ENCODE results near the gene RPRD1A.

The RPRD1A gene

GRCh38 chr18:35983818-35984217 is 83.5 kb downstream of the RPRD1A start:
- H3K4me2 ChIP-seq (ENCODE audit: low read length): no peak overlapping the region
- no peak overlapping the region for H4K8ac ChIP-seq (ENCODE audit: low read depth, low read length)
- WGBS (ENCODE audit: extremely low coverage, insufficient coverage, low lambda C conversion rate): no CpG with 5 or more reads among the region's 5 CpGs
- H3K79me1 ChIP-seq (ENCODE audit: low read length): no peaks in the 10 kb centered on the region
- peaks cover 1% of the 10 kb centered on the region for H3K36me3 ChIP-seq (ENCODE audit: control insufficient read depth, insufficient read depth, low read length)
- no peak overlapping the region for H3K56ac ChIP-seq (ENCODE audit: low read length)
- H2AK5ac ChIP-seq (ENCODE audit: low read length): no peak overlapping the region
- no peak overlapping the region for H3K9ac ChIP-seq (ENCODE audit: low read length)
- no peak overlapping the region for H3K4me3 ChIP-seq (ENCODE audit: low read length)
- no peak overlapping the region for H2BK5ac ChIP-seq (ENCODE audit: low read length)
- H2BK120ac ChIP-seq (ENCODE audit: low read depth, low read length): no peak overlapping the region
- H3K79me2 ChIP-seq (ENCODE audit: control insufficient read depth, insufficient read depth, low read length): no peaks in the 10 kb centered on the region
- no peak overlapping the region for H3K4ac ChIP-seq (ENCODE audit: low read depth, low read length)
- no peak overlapping the region for H3K18ac ChIP-seq (ENCODE audit: low read length)
- no peak overlapping the region for H3K23ac ChIP-seq (ENCODE audit: low read length)
- H3K27ac ChIP-seq (ENCODE audit: low read depth, low read length): no peak overlapping the region
- no peak overlapping the region for H2BK15ac ChIP-seq (replicated peaks; ENCODE audit: low read depth)
- DNase-seq: no peak
- no peak overlapping the region for H4K5ac ChIP-seq (ENCODE audit: low read length)
- no peaks in the 10 kb centered on the region for H3K4me1 ChIP-seq (ENCODE audit: control insufficient read depth, low read depth, low read length)
- H3K27me3 ChIP-seq (ENCODE audit: insufficient read depth, low read length, poor library complexity): no peaks in the 10 kb centered on the region

- Histone ChIP-seq H3K4me1 (ENCODE audit: control insufficient read depth, low read depth, low read length) (no peaks in the 10 kb centered on the region), H3K4ac (ENCODE audit: low read depth, low read length) (no peak overlapping the region)
Measured at GRCh38 chr18:35983147-35983546, 84.2 kb downstream of the RPRD1A start.

GRCh38 chr18:35982409-35983114 is 84.8 kb downstream of the RPRD1A start:
- Histone ChIP-seq H2BK15ac (replicated peaks; ENCODE audit: low read depth) (no peak overlapping the region), H3K23ac (ENCODE audit: low read length) (no peak overlapping the region), H3K4me3 (ENCODE audit: low read length) (no peak overlapping the region), H3K79me2 (ENCODE audit: control insufficient read depth, insufficient read depth, low read length) (no peaks in the 10 kb centered on the region), H3K9ac (ENCODE audit: low read length) (no peak overlapping the region), H2BK5ac (ENCODE audit: low read length) (no peak overlapping the region), H3K79me1 (ENCODE audit: low read length) (no peaks in the 10 kb centered on the region), H3K56ac (ENCODE audit: low read length) (no peak overlapping the region), H4K8ac (ENCODE audit: low read depth, low read length) (no peak overlapping the region), H3K36me3 (ENCODE audit: control insufficient read depth, insufficient read depth, low read length) (peaks cover 3% of the 10 kb centered on the region), H3K27ac (ENCODE audit: low read depth, low read length) (no peak overlapping the region), H3K18ac (ENCODE audit: low read length) (no peak overlapping the region), H3K4ac (ENCODE audit: low read depth, low read length) (no peak overlapping the region), H3K4me2 (ENCODE audit: low read length) (no peak overlapping the region), H2AK5ac (ENCODE audit: low read length) (no peak overlapping the region), H4K5ac (ENCODE audit: low read length) (no peak overlapping the region), H3K27me3 (ENCODE audit: insufficient read depth, low read length, poor library complexity) (no peaks in the 10 kb centered on the region), H2BK120ac (ENCODE audit: low read depth, low read length) (no peak overlapping the region), H3K4me1 (ENCODE audit: control insufficient read depth, low read depth, low read length) (no peaks in the 10 kb centered on the region)
- no peak for DNase-seq
- no CpG with 5 or more reads among the region's 2 CpGs for WGBS (ENCODE audit: extremely low coverage, insufficient coverage, low lambda C conversion rate)

More at GRCh38 chr18:35983147-35983546, 84.2 kb downstream of the RPRD1A start:
- Histone ChIP-seq H3K23ac (ENCODE audit: low read length) (no peak overlapping the region), H3K4me3 (ENCODE audit: low read length) (no peak overlapping the region), H3K27me3 (ENCODE audit: insufficient read depth, low read length, poor library complexity) (no peaks in the 10 kb centered on the region), H4K8ac (ENCODE audit: low read depth, low read length) (no peak overlapping the region), H3K36me3 (ENCODE audit: control insufficient read depth, insufficient read depth, low read length) (peaks cover 1% of the 10 kb centered on the region), H3K27ac (ENCODE audit: low read depth, low read length) (no peak overlapping the region), H2AK5ac (ENCODE audit: low read length) (no peak overlapping the region), H3K56ac (ENCODE audit: low read length) (no peak overlapping the region), H4K5ac (ENCODE audit: low read length) (no peak overlapping the region), H2BK15ac (replicated peaks; ENCODE audit: low read depth) (no peak overlapping the region), H3K18ac (ENCODE audit: low read length) (no peak overlapping the region), H3K4me2 (ENCODE audit: low read length) (no peak overlapping the region), H3K9ac (ENCODE audit: low read length) (no peak overlapping the region), H2BK5ac (ENCODE audit: low read length) (no peak overlapping the region), H3K79me2 (ENCODE audit: control insufficient read depth, insufficient read depth, low read length) (no peaks in the 10 kb centered on the region), H3K79me1 (ENCODE audit: low read length) (no peaks in the 10 kb centered on the region), H2BK120ac (ENCODE audit: low read depth, low read length) (no peak overlapping the region)
- no peak for DNase-seq

- no peaks in the 10 kb centered on the region for H3K79me1 ChIP-seq (ENCODE audit: low read length)
- no peak overlapping the region for H3K23ac ChIP-seq (ENCODE audit: low read length)
- H3K27me3 ChIP-seq (ENCODE audit: insufficient read depth, low read length, poor library complexity): no peaks in the 10 kb centered on the region
- no peak overlapping the region for H3K27ac ChIP-seq (ENCODE audit: low read depth, low read length)
- H4K5ac ChIP-seq (ENCODE audit: low read length): no peak overlapping the region
- DNase-seq: no peak
- H3K4me1 ChIP-seq (ENCODE audit: control insufficient read depth, low read depth, low read length): no peaks in the 10 kb centered on the region
- H2BK120ac ChIP-seq (ENCODE audit: low read depth, low read length): no peak overlapping the region
- H2BK15ac ChIP-seq (replicated peaks; ENCODE audit: low read depth): no peak overlapping the region
- no peak overlapping the region for H3K4me2 ChIP-seq (ENCODE audit: low read length)
- H3K79me2 ChIP-seq (ENCODE audit: control insufficient read depth, insufficient read depth, low read length): peaks cover 2% of the 10 kb centered on the region
- no peak overlapping the region for H3K18ac ChIP-seq (ENCODE audit: low read length)
- no peak overlapping the region for H3K4me3 ChIP-seq (ENCODE audit: low read length)
- no peak overlapping the region for H3K4ac ChIP-seq (ENCODE audit: low read depth, low read length)
- H2BK5ac ChIP-seq (ENCODE audit: low read length): no peak overlapping the region
- H3K36me3 ChIP-seq (ENCODE audit: control insufficient read depth, insufficient read depth, low read length): peaks cover 5% of the 10 kb centered on the region
- no peak overlapping the region for H2AK5ac ChIP-seq (ENCODE audit: low read length)
- H4K8ac ChIP-seq (ENCODE audit: low read depth, low read length): no peak overlapping the region
- H3K56ac ChIP-seq (ENCODE audit: low read length): no peak overlapping the region
- no peak overlapping the region for H3K9ac ChIP-seq (ENCODE audit: low read length)
Measured at GRCh38 chr18:35979112-35979511, 88.2 kb downstream of the RPRD1A start.

GRCh38 chr18:35974181-35974580 is 93.2 kb downstream of the RPRD1A start:
- peaks cover 4% of the 10 kb centered on the region for H3K36me3 ChIP-seq (ENCODE audit: control insufficient read depth, insufficient read depth, low read length)
- H3K4ac ChIP-seq (ENCODE audit: low read depth, low read length): no peak overlapping the region
- H3K79me2 ChIP-seq (ENCODE audit: control insufficient read depth, insufficient read depth, low read length): peaks cover 14% of the 10 kb centered on the region
- H4K8ac ChIP-seq (ENCODE audit: low read depth, low read length): no peak overlapping the region
- no peaks in the 10 kb centered on the region for H3K27me3 ChIP-seq (ENCODE audit: insufficient read depth, low read length, poor library complexity)
- peaks cover 7% of the 10 kb centered on the region for H3K79me1 ChIP-seq (ENCODE audit: low read length)
- no peak overlapping the region for H3K18ac ChIP-seq (ENCODE audit: low read length)
- no peak overlapping the region for H3K4me2 ChIP-seq (ENCODE audit: low read length)
- H2BK5ac ChIP-seq (ENCODE audit: low read length): no peak overlapping the region
- no peak overlapping the region for H3K27ac ChIP-seq (ENCODE audit: low read depth, low read length)
- no peak overlapping the region for H2BK120ac ChIP-seq (ENCODE audit: low read depth, low read length)
- no peak overlapping the region for H4K5ac ChIP-seq (ENCODE audit: low read length)
- H3K56ac ChIP-seq (ENCODE audit: low read length): no peak overlapping the region
- no peak overlapping the region for H3K4me3 ChIP-seq (ENCODE audit: low read length)
- H3K23ac ChIP-seq (ENCODE audit: low read length): no peak overlapping the region
- WGBS (ENCODE audit: extremely low coverage, insufficient coverage, low lambda C conversion rate): 100% methylated on average over 1 of the region's 3 CpGs
- H2AK5ac ChIP-seq (ENCODE audit: low read length): no peak overlapping the region
- no peak overlapping the region for H3K9ac ChIP-seq (ENCODE audit: low read length)
- DNase-seq: no peak
- H2BK15ac ChIP-seq (replicated peaks; ENCODE audit: low read depth): no peak overlapping the region
- peaks cover 2% of the 10 kb centered on the region for H3K4me1 ChIP-seq (ENCODE audit: control insufficient read depth, low read depth, low read length)

- H2BK120ac ChIP-seq (ENCODE audit: low read depth, low read length): no peak overlapping the region
- DNase-seq: peak; percentile 19
- peaks cover 4% of the 10 kb centered on the region for H3K36me3 ChIP-seq (ENCODE audit: control insufficient read depth, insufficient read depth, low read length)
- peaks cover 14% of the 10 kb centered on the region for H3K79me2 ChIP-seq (ENCODE audit: control insufficient read depth, insufficient read depth, low read length)
- H3K4me2 ChIP-seq (ENCODE audit: low read length): peak overlapping the region; percentile 13
- peak overlapping the region; percentile 36 for H3K9ac ChIP-seq (ENCODE audit: low read length)
- H2BK15ac ChIP-seq (replicated peaks; ENCODE audit: low read depth): no peak overlapping the region
- no peak overlapping the region for H3K27ac ChIP-seq (ENCODE audit: low read depth, low read length)
- no peak overlapping the region for H2AK5ac ChIP-seq (ENCODE audit: low read length)
- no peak overlapping the region for H4K5ac ChIP-seq (ENCODE audit: low read length)
- H3K56ac ChIP-seq (ENCODE audit: low read length): peak overlapping the region; percentile 42
- H3K23ac ChIP-seq (ENCODE audit: low read length): no peak overlapping the region
- H3K4me1 ChIP-seq (ENCODE audit: control insufficient read depth, low read depth, low read length): peaks cover 2% of the 10 kb centered on the region
- no peak overlapping the region for H4K8ac ChIP-seq (ENCODE audit: low read depth, low read length)
- no peaks in the 10 kb centered on the region for H3K27me3 ChIP-seq (ENCODE audit: insufficient read depth, low read length, poor library complexity)
- no peak overlapping the region for H3K4ac ChIP-seq (ENCODE audit: low read depth, low read length)
- no peak overlapping the region for H3K4me3 ChIP-seq (ENCODE audit: low read length)
- H3K79me1 ChIP-seq (ENCODE audit: low read length): peaks cover 7% of the 10 kb centered on the region
- H2BK5ac ChIP-seq (ENCODE audit: low read length): no peak overlapping the region
- WGBS (ENCODE audit: extremely low coverage, insufficient coverage, low lambda C conversion rate): no CpG with 5 or more reads among the region's 12 CpGs
- H3K18ac ChIP-seq (ENCODE audit: low read length): no peak overlapping the region
Measured at GRCh38 chr18:35973650-35974049, 93.7 kb downstream of the RPRD1A start.
